K562 (cell line): ENCODE results near the gene MAZ. TPM values are rescaled to one million over a fixed set of nuclear protein-coding genes. Genes with fewer than 3 reads are reported as not detected.

ENCODE experiments used
- ATF4 ChIP-seq: fragments of 450-650 bp; formaldehyde crosslinking; IDR thresholded peaks from 2 replicates; pipeline ENCODE4 v1.4.0; 2022; ENCODE audit warnings: mild to moderate bottlenecking, moderate library complexity
- BCOR ChIP-seq: fragments of 450-650 bp; IDR thresholded peaks from 2 replicates; pipeline ENCODE4 v1.6.1; 2016
- CREBBP ChIP-seq: IDR thresholded peaks from one replicate; pipeline ENCODE4 v1.6.1; 2012; ENCODE audit warnings: low read depth, mild to moderate bottlenecking, control low read depth, inconsistent platforms, low read length
- E2F8 ChIP-seq: fragments of 450-650 bp; IDR thresholded peaks from 2 replicates; pipeline ENCODE4 v1.7.1; 2018; ENCODE audit warnings: mild to moderate bottlenecking, low read depth; ENCODE audit not compliant: partially characterized antibody
- HEY1 ChIP-seq: fragments of 250-450 bp; sonication (Bioruptor Pico); IDR thresholded peaks from 2 replicates; pipeline ENCODE4 v1.5.0; 2020; ENCODE audit warnings: mild to moderate bottlenecking, moderate library complexity, borderline replicate concordance
- MYC ChIP-seq, 2 experiments: fragments of 250-450 bp in 1 of 2; sonication (Bioruptor Pico) in 1 of 2; IDR thresholded peaks; 2 replicates each; pipeline versions ENCODE4 v1.5.1 to v1.6.1; 2012 to 2021; ENCODE audit warnings: low read depth in 2 of 2, borderline replicate concordance in 1 of 2, improper control_type of control experiment in 1 of 2, low read length in 1 of 2, mild to moderate bottlenecking in 1 of 2, moderate library complexity in 1 of 2
- NFIC ChIP-seq: fragments of 450-650 bp; IDR thresholded peaks from 2 replicates; pipeline ENCODE4 v1.6.1; 2017; ENCODE audit warnings: mild to moderate bottlenecking, inconsistent platforms
- PHB2 ChIP-seq: fragments of 450-650 bp; IDR thresholded peaks from 2 replicates; pipeline ENCODE4 v1.6.1; 2017; ENCODE audit warnings: low read depth
- POLR2AphosphoS5 ChIP-seq: IDR thresholded peaks from 2 replicates; pipeline ENCODE4 v1.6.1; 2011; ENCODE audit warnings: mild to moderate bottlenecking, low read depth, low read length, moderate library complexity; ENCODE audit not compliant: control insufficient read depth, insufficient read depth
- RCOR1 ChIP-seq, 2 experiments: IDR thresholded peaks; 2 replicates each; pipeline ENCODE4 v1.6.1; 2012; ENCODE audit warnings: low read depth in 2 of 2, low read length in 2 of 2, borderline replicate concordance in 1 of 2, improper control_type of control experiment in 1 of 2
- RFX1 ChIP-seq: fragments of 450-650 bp; IDR thresholded peaks from 2 replicates; pipeline ENCODE4 v1.6.1; 2016; ENCODE audit warnings: mild to moderate bottlenecking, moderate library complexity
- SMAD4 ChIP-seq: fragments of 250-450 bp; sonication (Bioruptor Pico); conservative IDR thresholded peaks from 2 replicates; pipeline ENCODE4 v1.8.0; 2021; ENCODE audit warnings: inconsistent platforms, mild to moderate bottlenecking, moderate library complexity
- WHSC1 ChIP-seq: IDR thresholded peaks from one replicate; pipeline ENCODE4 v1.6.1; 2012; ENCODE audit warnings: low read length, control low read depth, inconsistent platforms
- ZBTB43 ChIP-seq: sonication (generic); formaldehyde crosslinking; IDR thresholded peaks from 2 replicates; pipeline ENCODE4 v1.8.0; 2023; ENCODE audit warnings: mild to moderate bottlenecking, missing genetic modification reagents
- ZHX1 ChIP-seq: fragments of 150-350 bp; conservative IDR thresholded peaks from 2 replicates; pipeline ENCODE4 v1.6.1; 2014; ENCODE audit warnings: low read length
- ZNF354B ChIP-seq: fragments of 250-450 bp; sonication (Bioruptor Pico); IDR thresholded peaks from 2 replicates; pipeline ENCODE4 v1.4.0; 2020
- ZNF512 ChIP-seq: IDR thresholded peaks from 2 replicates; pipeline ENCODE4 v1.6.1; 2016; ENCODE audit warnings: missing genetic modification characterization, missing compliant biosample characterization
- ZZZ3 ChIP-seq: fragments of 450-650 bp; IDR thresholded peaks from 2 replicates; pipeline ENCODE4 v1.6.1; 2016; ENCODE audit warnings: antibody characterized with exemption, mild to moderate bottlenecking, moderate library complexity
- polyA plus RNA-seq, 8 experiments: library from polyadenylated mRNA; depleted of rRNA in 4 of 8; stranded (reverse) in 5 of 8; unstranded in 3 of 8; fragments of >200 nt; fragmentation: Nextera tagmentation in 2 of 8; fragmentation: Illumina TruSeq in 1 of 8; extraction: Ambion mirVana in 2 of 8; extraction: Trizol in 1 of 8; gene quantifications; 2 replicates each; pipeline versions ENCODE4 v1.2.1 to v1.2.3, GENCODE V29; 2011 to 2014; ENCODE audit warnings: inconsistent platforms in 1 of 8, missing spikeins in 1 of 8
- total RNA-seq, 7 experiments: library from RNA; depleted of rRNA in 6 of 7; stranded (reverse); fragments of >200 nt in 6 of 7; fragmentation: Illumina TruSeq in 2 of 7; extraction: Trizol in 2 of 7; gene quantifications; 2 replicates each; pipeline versions ENCODE4 v1.2.1 to v1.2.3, GENCODE V29; 2011 to 2021; ENCODE audit warnings: low replicate concordance in 1 of 7

Gene MAZ
- total and polyA plus RNA-seq, 9 of the 15 experiments (the other 6 are each of a cell fraction or from before 2014, with no cell fraction given) = 45.4 to 532 (median 250) TPM

GRCh38 chr16:29816694-29817441 lies 10.5 kb downstream of the MAZ start (continued):
- TF ChIP-seq ATF4 = no peak
- TF ChIP-seq ZNF354B (CRISPR knock-in tag) = no peak
- no peak for TF ChIP-seq BCOR
- TF ChIP-seq CREBBP = no peak
- TF ChIP-seq E2F8 = no peak
- TF ChIP-seq ZBTB43 (CRISPR knock-in tag) = no peak
- 0 out of 2 replicates have a peak, but pooled peaks have one; percentile 28 for TF ChIP-seq POLR2AphosphoS5
- no peak for TF ChIP-seq ZNF512 (tag)
- no peak for TF ChIP-seq PHB2
- TF ChIP-seq HEY1 = no peak
- no peak for TF ChIP-seq MYC (IDR thresholded peaks at IDR 0.05; ENCODE audit: low read depth, low read length)
- TF ChIP-seq MYC (CRISPR knock-in tag; IDR thresholded peaks at IDR 0.05; ENCODE audit: borderline replicate concordance, low read depth) = no peak
- peak in 1 of 2 experiments; percentile 15; a peak in 2 of 4 replicates for TF ChIP-seq RCOR1 (IDR thresholded peaks at IDR 0.05; ENCODE audit: borderline replicate concordance in 1 of 2, low read depth in 2 of 2, low read length in 2 of 2)
- no peak for TF ChIP-seq ZZZ3
- TF ChIP-seq WHSC1 = no peak
- TF ChIP-seq RFX1 = no peak
- no peak for TF ChIP-seq SMAD4 (CRISPR knock-in tag)
- no peak for TF ChIP-seq ZHX1
- TF ChIP-seq NFIC = no peak
